IPS DF 6.9 (cell line): ENCODE data around the gene SMYD3.

Experiments
- DNase-seq: peaks from one replicate; pipeline ENCODE4 v3.0.0-alpha.2; 2013; ENCODE audit warnings: low read depth, low spot score
- H3K27ac ChIP-seq: one replicate; pipeline ENCODE4 v1.5.1; 2013; ENCODE audit warnings: low read length, control low read depth
- H3K27me3 ChIP-seq: 2 replicates; pipeline ENCODE4 v1.6.1; 2013; ENCODE audit warnings: mild to moderate bottlenecking, low read length; ENCODE audit not compliant: control insufficient read depth, insufficient read depth
- H3K36me3 ChIP-seq: 2 replicates; pipeline ENCODE4 v1.6.1; 2013; ENCODE audit warnings: low read length; ENCODE audit not compliant: control insufficient read depth, insufficient read depth
- H3K4me1 ChIP-seq: 2 replicates; pipeline ENCODE4 v1.6.1; 2013; ENCODE audit warnings: low read length; ENCODE audit not compliant: control insufficient read depth, insufficient read depth
- H3K4me3 ChIP-seq: 2 replicates; pipeline ENCODE4 v1.5.1; 2013; ENCODE audit warnings: mild to moderate bottlenecking, low read length
- H3K9me3 ChIP-seq: 2 replicates; pipeline ENCODE4 v1.6.1; 2013; ENCODE audit warnings: low read length, inconsistent platforms; ENCODE audit not compliant: control insufficient read depth, insufficient read depth
- WGBS: extraction: QIAGEN DNeasy Blood & Tissue Kit; methylation state at CpG from one replicate; pipeline ENCODE4 v1.1.7; 2013; ENCODE audit warnings: mixed read lengths, missing lambda C conversion rate; ENCODE audit not compliant: insufficient read length, insufficient coverage; 5-methylcytosine and 5-hydroxymethylcytosine counted together

The SMYD3 gene

DNA sequence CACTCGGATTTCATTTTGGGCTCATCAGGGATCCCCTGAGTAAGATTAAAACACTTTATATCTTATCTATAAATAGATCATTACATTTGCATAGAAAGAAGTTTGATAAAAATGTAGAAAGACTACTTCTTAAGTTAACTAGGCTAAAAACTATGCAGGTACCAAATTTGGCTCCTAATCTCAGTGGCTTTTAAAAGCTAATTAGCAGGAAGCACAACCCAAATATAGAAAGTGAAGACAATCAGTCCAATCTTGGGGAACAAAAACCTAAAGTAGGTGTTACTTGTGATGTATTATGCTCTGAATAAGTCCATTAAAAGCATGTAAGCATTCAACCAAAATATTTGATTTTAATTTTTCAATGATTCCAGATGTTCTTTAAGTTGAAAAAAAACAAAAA lies 35.4 kb downstream of the SMYD3 start:
- no peaks in the 10 kb centered on the region for H3K4me1 ChIP-seq
- no peak for DNase-seq
- no CpG with 5 or more reads among the region's 1 CpG for WGBS
- no peaks in the 10 kb centered on the region for H3K36me3 ChIP-seq
- H3K9me3 ChIP-seq, result no peaks in the 10 kb centered on the region
- H3K27ac ChIP-seq, result no peak overlapping the region
- no peak overlapping the region for H3K4me3 ChIP-seq
- H3K27me3 ChIP-seq, result no peaks in the 10 kb centered on the region

DNA sequence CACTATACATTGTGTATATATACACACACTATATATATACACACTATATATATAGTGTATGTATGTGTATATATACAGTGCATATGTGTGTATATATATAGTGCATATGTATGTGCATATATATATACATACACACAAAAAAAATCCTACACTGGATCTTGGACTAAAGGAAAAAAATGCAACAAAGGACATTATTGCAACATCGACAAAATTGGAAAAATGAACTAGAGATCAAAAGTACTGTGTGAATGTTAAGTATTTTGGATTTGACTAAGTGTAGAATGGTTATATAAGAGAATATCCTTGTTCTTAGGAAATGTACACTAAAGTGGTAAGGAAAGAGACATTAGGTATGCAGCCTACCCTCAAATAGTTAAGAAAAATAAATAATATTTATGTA lies 36.5 kb downstream of the SMYD3 start:
- Histone ChIP-seq H3K27me3 (no peaks in the 10 kb centered on the region), H3K9me3 (no peaks in the 10 kb centered on the region), H3K4me1 (no peaks in the 10 kb centered on the region), H3K36me3 (no peaks in the 10 kb centered on the region), H3K27ac (no peak overlapping the region), H3K4me3 (no peak overlapping the region)
- no peak for DNase-seq
- WGBS, result no CpG with 5 or more reads among the region's 1 CpG

DNA sequence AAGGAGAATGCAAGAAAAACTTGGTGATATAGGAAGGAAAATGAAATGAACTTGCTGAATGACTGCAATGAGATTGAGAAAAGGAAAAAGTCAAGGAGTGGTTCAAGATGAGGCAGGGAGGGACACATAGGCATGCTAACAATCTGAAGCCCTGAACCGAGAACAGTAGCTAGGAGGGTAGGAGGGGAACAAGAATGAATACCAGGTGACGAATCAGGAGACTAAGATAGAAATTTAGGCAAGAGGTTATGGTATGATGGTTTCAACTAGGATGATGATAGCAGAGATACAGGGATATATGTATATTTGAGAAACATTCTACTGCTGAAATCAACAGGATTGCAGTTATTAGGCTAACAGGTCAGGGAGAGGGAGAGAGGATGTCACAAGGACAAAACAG lies 44.1 kb downstream of the SMYD3 start:
- DNase-seq, result no peak
- Histone ChIP-seq H3K4me3 (no peak overlapping the region), H3K27me3 (no peaks in the 10 kb centered on the region), H3K36me3 (no peaks in the 10 kb centered on the region), H3K27ac (no peak overlapping the region), H3K4me1 (no peaks in the 10 kb centered on the region), H3K9me3 (no peaks in the 10 kb centered on the region)
- no CpG with 5 or more reads among the region's 2 CpGs for WGBS

DNA sequence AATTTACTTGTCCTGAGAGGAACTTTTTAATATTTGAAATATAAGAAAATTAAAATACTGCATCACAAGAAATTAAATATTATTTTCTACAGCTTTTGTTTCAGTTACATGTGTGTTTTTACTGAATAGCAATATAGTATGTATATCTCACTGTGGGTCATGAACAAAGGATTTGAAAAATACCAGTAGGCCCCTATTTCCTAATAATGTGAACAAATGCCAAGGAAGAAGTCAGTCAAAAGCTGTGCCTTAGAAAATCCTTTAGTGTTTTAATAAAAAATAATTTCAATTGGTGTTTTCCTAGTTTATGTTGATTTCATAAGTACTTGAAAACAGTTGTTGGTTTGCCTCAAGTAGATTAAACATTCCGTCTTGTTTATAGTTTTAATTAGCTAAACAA lies 46.7 kb downstream of the SMYD3 start:
- no peak overlapping the region for H3K27ac ChIP-seq
- H3K27me3 ChIP-seq, result no peaks in the 10 kb centered on the region
- H3K9me3 ChIP-seq, result no peaks in the 10 kb centered on the region
- no peaks in the 10 kb centered on the region for H3K4me1 ChIP-seq
- H3K36me3 ChIP-seq, result no peaks in the 10 kb centered on the region
- no CpG with 5 or more reads among the region's 1 CpG for WGBS
- DNase-seq, result no peak
- H3K4me3 ChIP-seq, result no peak overlapping the region

DNA sequence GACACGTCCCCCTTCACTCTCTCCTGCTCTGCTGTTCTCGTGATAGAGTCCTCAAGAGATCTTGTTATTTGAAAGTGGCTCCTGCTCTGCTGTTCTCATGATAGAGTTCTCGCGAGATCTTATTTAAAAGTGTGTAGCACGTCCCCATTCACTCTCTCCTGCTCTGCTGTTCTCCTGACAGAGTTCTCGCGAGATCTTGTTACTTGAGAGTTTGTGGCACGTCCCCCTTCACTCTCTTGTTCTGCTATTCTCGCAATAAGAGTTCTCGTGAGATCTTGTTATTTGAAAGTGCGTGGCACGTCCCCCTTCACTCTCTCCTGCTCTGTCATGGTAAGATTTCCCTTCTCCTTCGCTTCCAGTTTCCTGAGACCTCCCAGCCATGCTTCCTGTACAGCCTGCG lies 47.9 kb downstream of the SMYD3 start:
- no peaks in the 10 kb centered on the region for H3K4me1 ChIP-seq
- WGBS, result no CpG with 5 or more reads among the region's 14 CpGs
- no peak for DNase-seq
- H3K27me3 ChIP-seq, result no peaks in the 10 kb centered on the region
- H3K4me3 ChIP-seq, result no peak overlapping the region
- H3K36me3 ChIP-seq, result no peaks in the 10 kb centered on the region
- no peaks in the 10 kb centered on the region for H3K9me3 ChIP-seq
- no peak overlapping the region for H3K27ac ChIP-seq

DNA sequence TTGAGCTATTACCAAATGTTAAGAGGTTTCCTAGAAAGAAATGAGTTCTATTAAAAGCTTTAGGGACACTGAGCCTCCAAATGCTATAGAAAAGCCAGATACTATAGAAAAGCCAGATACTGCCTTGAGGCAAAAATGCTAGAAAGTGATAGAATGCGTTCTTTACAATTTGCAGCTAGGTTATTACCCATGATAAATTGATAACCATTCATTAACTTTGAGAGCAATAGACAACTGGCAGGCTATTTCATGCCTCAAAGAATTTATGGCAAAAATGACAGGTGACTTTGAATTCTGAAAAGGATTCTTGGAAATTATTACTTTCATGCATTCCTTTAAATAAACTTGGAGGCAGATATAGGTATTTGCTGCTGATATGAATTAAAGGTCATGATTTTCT lies 51.6 kb downstream of the SMYD3 start:
- no CpG with 5 or more reads among the region's 1 CpG for WGBS
- Histone ChIP-seq H3K27me3 (no peaks in the 10 kb centered on the region), H3K27ac (no peak overlapping the region), H3K9me3 (no peaks in the 10 kb centered on the region), H3K4me1 (no peaks in the 10 kb centered on the region), H3K4me3 (no peak overlapping the region), H3K36me3 (no peaks in the 10 kb centered on the region)
- DNase-seq, result no peak

DNA sequence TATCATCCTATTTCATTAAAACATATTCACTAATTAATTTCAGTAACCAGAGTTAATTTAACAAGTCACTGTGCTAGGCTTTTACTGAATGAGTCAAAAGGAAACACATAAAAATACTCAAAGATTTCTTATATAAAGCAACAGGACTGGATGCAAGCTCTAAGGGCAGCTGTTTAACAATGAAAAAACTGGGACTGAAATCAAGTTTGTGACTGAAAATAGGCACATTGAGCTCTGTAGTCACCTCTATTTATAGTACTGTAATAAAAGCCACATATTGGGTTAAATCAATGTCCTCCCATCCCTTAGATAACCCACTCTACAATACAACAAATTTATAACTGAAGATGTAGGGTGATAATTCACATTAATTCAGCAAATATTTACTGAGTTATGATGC lies 52.4 kb downstream of the SMYD3 start:
- DNase-seq, result no peak
- H3K27ac ChIP-seq, result no peak overlapping the region
- no peaks in the 10 kb centered on the region for H3K9me3 ChIP-seq
- H3K27me3 ChIP-seq, result no peaks in the 10 kb centered on the region
- H3K36me3 ChIP-seq, result no peaks in the 10 kb centered on the region
- no peaks in the 10 kb centered on the region for H3K4me1 ChIP-seq
- no peak overlapping the region for H3K4me3 ChIP-seq

DNA sequence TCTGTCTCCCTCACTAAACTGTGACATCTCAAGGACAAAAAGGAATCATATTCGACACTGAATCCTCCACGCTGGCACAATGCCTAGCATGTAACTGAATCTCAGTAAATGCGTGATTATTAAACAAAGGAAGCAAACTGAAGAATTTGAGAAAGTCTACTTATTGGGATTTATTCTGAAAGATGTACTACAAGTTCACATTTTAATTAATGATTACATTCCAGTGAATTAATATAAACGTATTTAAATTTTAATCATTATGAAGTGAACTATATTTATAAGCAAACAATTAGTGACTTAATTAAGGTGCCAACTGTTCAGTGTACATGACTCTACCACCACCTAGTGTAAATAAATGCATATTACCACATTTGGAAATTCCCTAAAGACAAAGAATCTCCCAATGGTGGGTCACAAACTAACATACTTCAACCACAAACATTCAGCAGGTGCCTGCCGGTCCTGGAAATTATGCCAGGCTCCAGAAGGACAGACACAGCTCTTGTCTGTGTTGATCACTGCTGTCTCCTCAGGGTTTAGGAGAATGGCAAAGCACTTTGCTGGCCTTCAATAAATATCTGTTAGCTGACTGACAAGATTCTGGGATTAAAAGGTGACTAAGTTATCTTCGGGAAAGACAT lies 56.3 kb downstream of the SMYD3 start:
- H3K4me3 ChIP-seq, result no peak overlapping the region
- H3K27me3 ChIP-seq, result no peaks in the 10 kb centered on the region
- H3K36me3 ChIP-seq, result no peaks in the 10 kb centered on the region
- DNase-seq, result no peak
- WGBS, result no CpG with 5 or more reads among the region's 6 CpGs
- H3K4me1 ChIP-seq, result no peaks in the 10 kb centered on the region
- H3K9me3 ChIP-seq, result no peaks in the 10 kb centered on the region
- H3K27ac ChIP-seq, result no peak overlapping the region

DNA sequence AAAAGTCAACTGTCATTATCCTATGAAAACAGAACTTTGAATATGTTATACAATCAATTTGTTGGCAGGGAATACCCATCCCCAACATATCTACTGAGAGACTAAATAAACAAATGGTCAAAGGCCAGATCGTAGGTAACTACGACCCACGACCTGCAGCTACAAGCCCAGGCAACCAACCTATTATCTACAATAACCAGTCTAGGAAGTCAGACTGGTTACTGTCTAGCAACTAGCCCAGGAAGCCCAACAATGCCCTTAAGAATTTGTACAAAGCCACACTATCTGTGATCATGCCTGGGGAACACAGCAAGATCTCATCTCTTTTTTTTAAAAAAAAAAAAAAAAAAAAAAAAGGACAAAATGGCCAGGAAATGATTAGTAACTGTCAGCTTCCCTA lies 58.7 kb downstream of the SMYD3 start:
- no peak for DNase-seq
- Histone ChIP-seq H3K36me3 (no peaks in the 10 kb centered on the region), H3K27me3 (no peaks in the 10 kb centered on the region), H3K4me3 (no peak overlapping the region), H3K27ac (no peak overlapping the region), H3K9me3 (no peaks in the 10 kb centered on the region), H3K4me1 (no peaks in the 10 kb centered on the region)
- WGBS, result no CpG with 5 or more reads among the region's 3 CpGs

DNA sequence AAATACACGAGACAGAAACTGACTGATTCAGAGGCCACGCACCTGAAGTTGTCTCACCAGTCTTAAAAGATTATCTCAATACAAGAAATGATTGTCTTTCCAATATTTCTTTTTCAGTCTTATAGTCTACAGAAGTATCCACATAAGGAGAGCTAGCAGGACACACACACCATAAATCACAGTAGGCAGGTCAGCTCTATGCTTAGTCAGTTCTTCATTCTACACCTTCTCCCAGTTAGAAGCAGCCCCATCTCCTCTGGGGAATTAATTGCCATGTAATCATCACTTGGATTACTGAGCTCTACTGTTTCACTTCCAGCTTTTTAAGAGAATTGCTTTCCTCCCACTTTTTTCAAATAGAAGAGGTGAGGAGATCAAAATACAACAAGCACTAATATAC lies 59.6 kb downstream of the SMYD3 start:
- Histone ChIP-seq H3K27ac (no peak overlapping the region), H3K36me3 (no peaks in the 10 kb centered on the region), H3K27me3 (no peaks in the 10 kb centered on the region), H3K4me1 (no peaks in the 10 kb centered on the region), H3K4me3 (no peak overlapping the region), H3K9me3 (no peaks in the 10 kb centered on the region)
- no peak for DNase-seq
- WGBS, result no CpG with 5 or more reads among the region's 2 CpGs

DNA sequence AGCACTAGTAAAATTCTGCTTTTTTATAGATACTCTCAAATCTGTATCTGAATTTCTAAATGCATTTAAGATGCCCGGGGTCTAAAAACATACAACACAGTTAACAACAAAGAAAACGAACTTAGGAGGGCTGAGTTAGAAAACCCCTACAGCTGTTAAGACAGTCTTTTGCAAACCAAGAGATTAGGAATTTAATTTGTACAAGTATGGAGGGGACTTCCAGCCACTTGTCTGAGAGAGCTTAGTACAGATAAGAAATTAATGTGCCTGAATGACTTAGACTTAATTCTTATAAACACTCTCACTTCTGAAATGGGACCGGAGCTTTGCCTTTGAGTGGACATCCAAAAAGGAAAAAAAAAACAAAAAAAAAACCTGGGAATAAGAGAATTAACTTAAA lies 61.6 kb downstream of the SMYD3 start:
- Histone ChIP-seq H3K4me1 (no peaks in the 10 kb centered on the region), H3K4me3 (no peak overlapping the region), H3K9me3 (no peaks in the 10 kb centered on the region), H3K36me3 (no peaks in the 10 kb centered on the region), H3K27me3 (no peaks in the 10 kb centered on the region), H3K27ac (no peak overlapping the region)
- DNase-seq, result no peak
- no CpG with 5 or more reads among the region's 3 CpGs for WGBS
